Activated T-cell treated with anti-CD3 and anti-CD28 coated beads for 48 hours (primary cell): Measurements from ENCODE around the gene POLA1.

Source experiments
- DNase-seq: peaks from one replicate; pipeline ENCODE4 v3.0.0-alpha.2; 2020; ENCODE audit warnings: low read depth

Gene POLA1

DNA sequence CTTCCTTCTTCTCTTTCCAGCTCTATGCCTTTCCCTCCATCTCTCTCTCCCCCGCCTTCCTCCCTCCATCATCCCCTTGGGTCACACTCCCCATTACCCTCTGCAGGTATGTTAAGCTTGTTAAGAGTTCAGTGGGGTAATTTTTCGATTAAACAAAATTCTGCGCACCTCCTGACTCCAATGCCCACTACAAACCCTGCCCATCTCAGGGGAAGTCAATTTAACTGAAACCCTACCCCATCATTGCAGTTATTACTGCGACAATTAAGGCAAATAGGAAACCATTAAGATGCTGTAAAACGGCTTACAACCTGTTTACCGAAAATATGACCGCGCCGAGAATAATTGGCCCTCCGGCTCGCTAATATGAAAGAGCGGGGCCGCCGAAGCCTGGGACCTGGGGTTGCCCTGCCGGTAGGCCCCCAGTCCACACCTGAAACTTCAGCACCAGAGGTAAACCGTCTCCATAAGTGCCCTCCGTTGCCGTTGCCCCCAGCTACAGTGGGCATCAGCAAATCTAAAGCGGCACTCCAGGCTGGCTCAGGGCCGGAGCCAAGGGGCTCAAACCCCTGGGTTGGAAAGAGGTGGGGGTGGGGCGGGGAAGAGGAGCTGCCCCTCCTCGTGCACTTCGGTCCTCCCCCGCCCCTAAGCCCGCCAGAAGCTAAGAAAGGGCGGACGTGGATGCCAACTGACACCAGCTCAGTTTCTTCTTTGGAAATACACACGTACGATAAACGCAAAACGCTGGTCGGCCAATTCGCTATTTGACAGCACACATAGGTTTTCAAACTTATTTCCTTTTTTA, 317.3 kb downstream of the POLA1 start:
- no peak for DNase-seq

DNA sequence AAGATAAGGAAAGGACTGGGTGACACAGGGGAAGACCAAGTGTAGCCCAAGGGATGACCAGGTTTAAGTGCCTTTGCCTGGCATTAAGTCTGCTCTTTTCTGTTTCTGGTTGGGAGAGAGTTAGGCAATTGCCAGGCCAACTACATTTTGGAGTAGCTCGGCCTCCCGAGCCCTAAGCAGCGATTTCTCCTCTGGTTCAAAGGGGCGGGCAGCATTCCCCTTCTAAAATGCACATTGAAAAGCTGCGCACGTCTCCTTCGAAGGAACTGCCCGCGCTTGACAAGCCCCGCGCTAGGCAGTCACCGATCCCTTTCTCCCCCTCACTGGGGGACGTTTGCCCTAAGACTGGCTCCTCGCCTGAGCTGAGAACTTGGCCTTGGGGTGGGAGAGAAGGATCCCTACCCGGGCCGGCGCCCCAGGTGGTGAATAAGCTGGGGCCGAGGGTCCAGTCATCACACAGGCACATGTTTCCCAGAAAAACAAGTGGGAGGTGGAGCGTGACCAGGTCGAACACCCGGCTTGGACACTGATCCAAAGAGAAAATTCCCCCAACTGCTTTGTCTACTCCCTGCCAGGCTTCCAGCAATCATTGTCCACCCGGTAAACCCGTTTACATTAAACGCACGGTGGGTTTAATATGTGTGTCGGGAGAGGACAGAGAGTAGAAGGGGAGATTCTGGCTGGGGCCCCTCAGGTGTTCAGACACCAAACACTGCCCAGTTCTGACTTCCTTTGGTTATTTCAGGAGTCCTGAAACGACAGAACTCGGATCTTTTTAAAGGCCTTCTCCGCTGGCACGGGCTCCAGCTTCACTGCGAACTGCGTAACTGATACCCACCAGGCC, 318.1 kb downstream of the POLA1 start:
- no peak for DNase-seq

GRCh38 chrX:25012433-25012735, 318.7 kb downstream of the POLA1 start:
- DNase-seq, result no peak

DNA sequence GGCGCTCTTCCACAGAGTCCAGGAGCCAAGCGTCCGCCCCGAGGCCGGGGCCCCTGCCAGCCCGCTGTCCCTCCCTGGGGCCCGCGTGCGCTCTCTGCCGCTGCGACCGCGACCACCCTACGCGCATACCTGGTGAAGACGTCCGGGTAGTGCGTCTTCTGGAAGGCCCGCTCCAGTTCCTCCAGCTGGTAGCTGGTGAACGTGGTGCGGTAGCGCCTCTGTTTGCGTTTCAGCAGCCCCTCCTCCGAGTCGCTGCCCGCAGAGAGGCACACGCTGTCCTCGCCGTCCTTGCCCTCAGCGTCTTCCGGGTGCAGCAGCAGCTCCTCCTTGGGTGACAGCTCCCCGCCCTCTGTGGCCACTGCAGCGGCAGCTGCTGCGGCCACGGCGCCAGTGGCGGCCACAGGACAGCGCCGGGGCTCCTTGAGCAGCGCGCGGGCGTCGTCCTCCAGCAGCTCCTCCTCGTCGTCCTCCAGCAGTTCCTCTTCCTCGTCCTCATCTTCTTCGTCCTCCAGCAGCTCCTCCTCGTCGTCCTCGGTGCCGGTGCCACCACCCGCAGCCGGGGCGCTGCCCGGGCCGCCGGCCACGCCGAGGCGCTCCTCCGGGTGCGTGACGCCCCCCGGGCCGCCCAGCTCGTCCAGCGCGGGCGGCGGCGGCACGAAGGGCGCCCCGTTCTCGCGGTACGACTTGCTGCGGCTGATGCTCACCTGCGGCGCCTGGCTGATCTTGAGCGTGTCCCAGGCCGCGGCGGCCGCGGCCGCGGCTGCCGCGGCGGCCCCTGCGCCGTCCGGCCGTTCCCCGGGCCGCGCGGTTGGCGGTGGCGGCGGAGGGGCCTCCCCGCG, 319.3 kb downstream of the POLA1 start:
- DNase-seq, result no peak

- no peak for DNase-seq
Measured at GRCh38 chrX:25013632-25014365, 320.1 kb downstream of the POLA1 start.

GRCh38 chrX:25014366-25014838, 320.7 kb downstream of the POLA1 start:
- DNase-seq, result no peak

DNA sequence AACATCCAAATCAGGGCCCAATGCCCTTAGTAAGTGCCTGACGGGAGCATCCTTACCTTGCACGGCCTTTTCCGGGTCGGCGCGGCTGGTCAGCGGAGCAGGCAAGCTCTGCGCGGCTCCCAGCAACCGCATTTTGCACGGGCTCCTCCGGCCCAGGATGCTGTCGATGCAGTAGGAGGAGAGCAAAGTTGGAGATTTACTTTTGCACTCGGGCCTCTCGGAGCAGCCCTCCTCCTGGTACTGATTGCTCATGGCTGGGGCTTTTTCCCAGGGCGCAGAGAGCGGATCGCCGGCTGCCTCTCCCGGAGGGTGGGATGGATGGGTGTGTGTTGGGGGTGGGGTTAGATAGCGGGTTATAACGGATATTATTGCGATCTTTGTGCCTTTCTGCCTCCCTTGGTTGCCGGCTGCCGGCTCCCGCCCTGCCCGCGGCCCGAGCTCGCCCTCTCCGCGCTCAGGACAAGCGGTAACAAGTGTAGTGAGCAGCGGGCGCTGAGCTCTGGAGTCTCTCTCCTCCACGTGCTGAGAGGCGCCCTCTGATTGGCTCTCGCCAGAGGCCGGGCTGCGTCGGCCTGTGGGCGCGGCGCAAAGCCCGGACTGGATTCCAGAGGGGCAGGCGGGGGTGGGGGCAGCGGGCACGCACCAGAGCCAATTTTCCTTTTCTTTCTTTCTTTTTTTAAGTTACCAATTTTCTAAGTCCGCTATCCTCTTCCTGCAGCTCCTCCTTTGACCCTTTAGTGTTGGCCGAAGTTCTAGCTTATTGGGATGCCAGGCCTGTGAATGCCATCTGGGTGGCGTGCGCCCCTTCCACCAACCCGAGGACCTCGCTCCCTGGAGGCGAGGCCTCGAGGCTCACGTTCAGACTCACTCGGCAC, 322.0 kb downstream of the POLA1 start, which contains the start of gene ARX:
Gene ARX, minus strand, starts transcription at position 480 of the 875 bp plus-strand sequence. Its CDS starts 228 bp downstream, at position 252.
- DNase-seq, result peak; percentile 38

DNA sequence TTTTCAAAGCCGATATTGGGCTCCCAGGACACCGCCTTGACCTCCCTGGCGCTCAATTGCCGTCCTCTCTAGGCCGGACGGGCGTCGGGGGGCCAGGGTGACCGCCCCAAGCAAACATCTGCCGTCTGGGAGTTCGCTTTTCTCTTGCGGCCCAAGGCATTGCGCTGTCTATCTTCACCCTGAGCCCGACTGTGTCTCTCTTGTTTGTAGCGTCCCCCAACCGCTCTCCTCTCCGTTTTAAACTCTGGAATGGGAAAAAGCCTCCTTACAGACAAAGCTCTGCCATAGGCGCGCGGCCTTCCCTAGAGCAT, 322.6 kb downstream of the POLA1 start:
- DNase-seq, result no peak

DNA sequence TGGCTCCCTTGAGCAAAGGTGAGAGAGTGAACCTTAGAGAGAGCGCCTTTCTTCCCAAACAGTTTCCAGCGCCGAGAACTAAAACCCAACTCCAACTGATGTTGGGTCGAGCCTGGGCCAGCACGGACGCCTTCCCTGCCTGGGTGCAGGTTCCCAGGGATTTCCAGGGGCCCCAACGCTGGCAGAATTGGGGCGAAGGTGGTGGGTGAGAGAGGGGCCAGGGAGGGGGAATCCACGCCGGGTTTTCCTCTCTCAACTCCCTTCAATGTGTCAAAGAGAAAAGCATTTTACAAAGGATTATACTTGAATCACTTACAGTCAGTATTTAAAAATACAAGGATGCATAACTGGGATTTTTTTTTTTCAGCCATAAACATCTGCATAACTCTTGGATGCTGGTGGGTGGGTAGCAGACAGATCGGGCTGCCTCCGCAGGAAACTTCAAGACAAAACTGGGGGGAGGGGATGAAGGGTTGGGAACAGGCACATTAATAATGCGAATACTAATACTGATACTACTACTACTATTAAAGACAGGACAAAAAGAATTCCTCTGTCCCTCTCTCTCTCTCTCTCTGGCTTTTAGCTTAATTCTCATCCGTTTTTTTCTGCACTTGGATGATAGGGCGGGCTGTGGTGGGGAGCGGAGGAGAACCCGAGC, 323.4 kb downstream of the POLA1 start:
- DNase-seq, result no peak

- no peak for DNase-seq
Measured at GRCh38 chrX:25017667-25018247, 324.0 kb downstream of the POLA1 start.

- no peak for DNase-seq
Measured at GRCh38 chrX:25018682-25019081, 325.0 kb downstream of the POLA1 start.

DNA sequence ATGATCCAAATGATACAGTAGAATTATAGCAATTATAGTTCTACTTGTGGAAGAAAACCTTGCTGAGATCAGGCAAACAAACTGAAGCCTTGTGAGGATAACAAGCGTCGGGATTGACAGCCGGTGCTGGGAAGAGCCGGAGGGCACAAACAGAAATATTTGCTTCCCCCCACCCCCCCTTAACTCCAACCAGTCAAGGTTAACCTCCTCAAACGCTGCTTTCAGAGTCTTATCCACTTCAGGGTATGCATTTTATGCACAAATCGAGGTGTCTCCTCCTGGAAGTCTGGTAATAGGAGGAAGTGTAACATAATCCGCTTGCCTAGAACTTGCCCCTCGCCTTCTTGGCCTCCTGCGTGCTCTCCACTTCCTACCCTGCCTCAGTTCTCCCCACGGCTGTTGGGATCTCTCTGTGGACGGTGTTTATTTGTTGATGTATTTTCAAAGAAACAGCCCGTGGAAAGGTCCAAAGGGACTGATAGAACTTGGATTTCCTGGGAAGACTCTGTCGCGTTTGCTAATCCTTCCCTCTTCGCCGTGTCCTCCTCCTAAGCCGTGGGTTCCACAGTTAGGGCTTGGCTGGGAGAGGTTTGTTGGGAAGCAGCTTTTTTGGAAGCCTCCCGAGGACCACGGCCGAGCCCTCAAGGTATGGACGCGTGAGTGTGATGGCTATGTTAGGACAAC, 326.1 kb downstream of the POLA1 start:
- no peak for DNase-seq

DNA sequence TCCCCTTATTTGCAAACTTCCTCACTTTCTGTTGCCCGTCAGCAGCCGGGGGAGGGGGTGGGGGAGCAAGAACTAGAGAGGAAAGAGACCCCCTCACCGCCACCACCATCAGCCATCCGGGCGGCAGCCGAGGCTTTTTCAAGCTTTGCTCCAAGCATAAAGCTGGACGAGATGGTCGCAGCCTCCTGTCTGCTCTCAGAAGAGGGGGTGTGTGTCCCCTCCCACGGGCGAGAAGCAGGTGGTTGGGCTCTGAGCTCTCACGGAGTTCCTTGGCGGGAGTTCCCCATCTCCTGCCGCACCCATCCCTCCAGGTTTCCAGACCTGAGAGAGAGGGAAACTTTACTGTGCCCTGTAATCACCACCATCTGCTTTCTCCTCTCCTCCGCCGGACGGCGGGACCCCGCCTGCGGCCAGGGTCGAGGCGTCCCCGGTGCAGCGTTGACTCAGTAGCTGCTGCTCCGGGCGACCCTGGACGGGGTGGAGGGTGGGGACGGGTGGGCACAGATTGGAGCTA, 326.7 kb downstream of the POLA1 start:
- no peak for DNase-seq

- DNase-seq, result peak; percentile 31
Measured at GRCh38 chrX:25020905-25021449, 327.3 kb downstream of the POLA1 start.

GRCh38 chrX:25022499-25023325, 329.0 kb downstream of the POLA1 start:
- no peak for DNase-seq

- no peak for DNase-seq
Measured at GRCh38 chrX:25023908-25024307, 330.2 kb downstream of the POLA1 start.

- no peak for DNase-seq
Measured at GRCh38 chrX:25025615-25026014, 331.9 kb downstream of the POLA1 start.

GRCh38 chrX:25026576-25026975, 332.9 kb downstream of the POLA1 start:
- no peak for DNase-seq
